Endothelial cell of umbilical vein (primary cell): ENCODE data around the gene ZNF844. TPM values are rescaled to one million over a fixed set of nuclear protein-coding genes. Genes with fewer than 3 reads are reported as not detected.

ENCODE experiments used
- BruUV-seq: library from RNA; stranded (reverse); fragments of 400-500 nt; replicated peaks from 2 replicates; lab custom pipeline; 2021; lab: Mats Ljungman, UMichigan
- CTCF ChIA-PET: fragments of 300-600, 350-600 bp; sonication (Branson Sonifier 250); formaldehyde crosslinking; loops from one replicate; lab custom pipeline; 2021; ENCODE audit warnings: antibody characterized with exemption, inconsistent platforms; lab: Charles Lee
- POLR2A ChIA-PET: fragments of 300-600, 350-600 bp; sonication (Branson Sonifier 250); formaldehyde crosslinking; loops from one replicate; lab custom pipeline; 2021; ENCODE audit warnings: antibody characterized with exemption, inconsistent platforms; lab: Charles Lee
- DNase-seq: peaks from one replicate; pipeline ENCODE4 v3.0.0-alpha.2; 2011; ENCODE audit warnings: low read depth, low spot score
- FAIRE-seq: peaks from 2 replicates; lab custom pipeline; 2011; peaks lifted over from hg19 to GRCh38; lab: Jason Lieb, UNC
- H2AFZ ChIP-seq: 2 replicates; pipeline ENCODE4 v1.6.0; 2012; ENCODE audit warnings: low read depth, low read length, control low read depth, inconsistent platforms
- H3K27ac ChIP-seq: 2 replicates; pipeline ENCODE4 v1.5.1; 2011; ENCODE audit warnings: low read depth, mild to moderate bottlenecking, control low read depth, low read length, moderate library complexity; ENCODE audit not compliant: insufficient read depth
- H3K27me3 ChIP-seq, 2 experiments: 2 replicates each; pipeline versions ENCODE4 v1.6.0 to v1.6.1; 2011; ENCODE audit warnings: low read length in 2 of 2, mixed read lengths in 1 of 2; ENCODE audit not compliant: control insufficient read depth in 2 of 2, insufficient read depth in 2 of 2
- H3K36me3 ChIP-seq, 2 experiments: 2 replicates in 1 of 2; 3 replicates in 1 of 2; pipeline ENCODE4 v1.5.1; 2011; ENCODE audit warnings: low read length in 2 of 2, mild to moderate bottlenecking in 1 of 2, moderate library complexity in 1 of 2; ENCODE audit not compliant: control insufficient read depth in 2 of 2, insufficient read depth in 2 of 2; ENCODE audit errors: extremely low read depth in 1 of 2
- H3K4me1 ChIP-seq: 3 replicates; pipeline ENCODE4 v1.5.1; 2011; ENCODE audit warnings: mild to moderate bottlenecking, low read length; ENCODE audit not compliant: control insufficient read depth, insufficient read depth; ENCODE audit errors: extremely low read depth
- H3K4me2 ChIP-seq: 2 replicates; pipeline ENCODE4 v1.6.1; 2011; ENCODE audit warnings: low read length, control low read depth, mixed read lengths; ENCODE audit not compliant: insufficient read depth
- H3K4me3 ChIP-seq, 3 experiments: fragments of 200-600 bp in 1 of 3; sonication (generic), shearing (Covaris generic) in 1 of 3; replicated peaks in 1 of 3; 2 replicates each; pipeline ENCODE4 v1.5.1; 2011 to 2016; ENCODE audit warnings: control low read depth in 3 of 3, low read length in 3 of 3, mild to moderate bottlenecking in 2 of 3, inconsistent platforms in 1 of 3, low read depth in 1 of 3, moderate library complexity in 1 of 3; ENCODE audit not compliant: insufficient read depth in 1 of 3
- H3K79me2 ChIP-seq: 2 replicates; pipeline ENCODE4 v1.6.0; 2012; ENCODE audit warnings: low read length, inconsistent platforms; ENCODE audit not compliant: control insufficient read depth, insufficient read depth
- H3K9ac ChIP-seq: replicated peaks from 2 replicates; pipeline ENCODE3; 2011; ENCODE audit warnings: low read length, control low read depth; ENCODE audit not compliant: insufficient read depth; ENCODE audit errors: extremely low read depth
- H3K9me1 ChIP-seq: replicated peaks from 3 replicates; pipeline ENCODE4 v1.6.0; 2011; ENCODE audit warnings: mild to moderate bottlenecking, low read length; ENCODE audit not compliant: control insufficient read depth, insufficient read depth; ENCODE audit errors: extremely low read depth
- H3K9me3 ChIP-seq: replicated peaks from 2 replicates; pipeline ENCODE4 v1.5.1; 2012; ENCODE audit warnings: low read length, inconsistent platforms; ENCODE audit not compliant: control insufficient read depth, insufficient read depth
- H4K20me1 ChIP-seq: replicated peaks from 2 replicates; pipeline ENCODE3; 2011; ENCODE audit warnings: mild to moderate bottlenecking, low read length; ENCODE audit not compliant: control insufficient read depth, insufficient read depth; ENCODE audit errors: extremely low read depth
- CTCF ChIP-seq, 2 donors: IDR thresholded peaks; 1 replicate in 1 of 2; 2 replicates in 1 of 2; pipeline ENCODE4 v1.5.1; 2011; ENCODE audit warnings: low read length in 2 of 2, mild to moderate bottlenecking in 2 of 2, moderate library complexity in 2 of 2, control low read depth in 1 of 2, inconsistent platforms in 1 of 2, low read depth in 1 of 2; ENCODE audit not compliant: insufficient read depth in 1 of 2; ENCODE audit errors: extremely low read depth in 1 of 2
- EZH2 ChIP-seq: IDR thresholded peaks from 2 replicates; pipeline ENCODE4 v1.6.1; 2012; ENCODE audit warnings: borderline replicate concordance, low read depth, mild to moderate bottlenecking, moderate library complexity, low read length, inconsistent platforms; ENCODE audit not compliant: severe bottlenecking
- FOS ChIP-seq: IDR thresholded peaks from 2 replicates; pipeline ENCODE4 v1.6.1; 2011; ENCODE audit warnings: mild to moderate bottlenecking, low read length, moderate library complexity, borderline replicate concordance; ENCODE audit not compliant: insufficient read depth
- GATA2 ChIP-seq: IDR thresholded peaks from 2 replicates; pipeline ENCODE4 v1.7.0; 2011; ENCODE audit warnings: low read depth, mild to moderate bottlenecking, moderate library complexity, mixed read lengths, low read length; ENCODE audit not compliant: insufficient read length, insufficient read depth
- JUN ChIP-seq: IDR thresholded peaks from 2 replicates; pipeline ENCODE4 v1.6.1; 2011; ENCODE audit warnings: borderline replicate concordance, low read depth; ENCODE audit not compliant: insufficient read length, insufficient read depth
- MYC ChIP-seq: IDR thresholded peaks from one replicate; pipeline ENCODE4 v1.6.1; 2011; ENCODE audit warnings: mild to moderate bottlenecking, low read depth, low read length
- POLR2A ChIP-seq: IDR thresholded peaks from 2 replicates; pipeline ENCODE4 v1.6.1; 2012; ENCODE audit warnings: low read depth, mild to moderate bottlenecking, control low read depth, low read length
- POLR2AphosphoS5 ChIP-seq: IDR thresholded peaks from 2 replicates; pipeline ENCODE4 v1.6.1; 2012; ENCODE audit warnings: low read depth, mild to moderate bottlenecking, control low read depth, low read length, moderate library complexity; ENCODE audit not compliant: insufficient read depth
- dilution Hi-C: fragments of 300-500 bp; cut with MboI; formaldehyde crosslinking; loops from one replicate; pipeline ENCODE4 v1.15.0; 2019; ENCODE audit warnings: low sequenced_read_pairs; ENCODE audit not compliant: extremely low pct_ligation_motif_present
- intact Hi-C: fragments of 100-400 bp; cut with micrococcal nuclease; formaldehyde crosslinking; loops from one replicate; pipeline ENCODE4 v1.10.0; 2022
- polyA plus RNA-seq, 4 experiments: library from polyadenylated mRNA; depleted of rRNA in 3 of 4; stranded (reverse) in 3 of 4; unstranded in 1 of 4; fragments of >200 nt; gene quantifications; 2 replicates each; pipeline versions ENCODE4 v1.2.1 to v1.2.3, GENCODE V29; 2011 to 2012; ENCODE audit warnings: missing spikeins in 1 of 4
- total RNA-seq: library from RNA; stranded (reverse); gene quantifications from 2 replicates; pipeline ENCODE4 v1.2.3, GENCODE V29; 2021
- TF ChIP-seq, protein P1 (sequence below): IDR thresholded peaks from 2 replicates; pipeline ENCODE4 v1.6.1; 2011; ENCODE audit not compliant: insufficient read depth, insufficient read length

Gene ZNF844
- total and polyA plus RNA-seq, 2 donors (not counting 3 experiments of a cell fraction or from before 2014, with no cell fraction given): 0.90 to 3.8 TPM

- Histone ChIP-seq H3K9me1 (no peaks in the 10 kb centered on the region), H3K4me1 (peaks cover 10% of the 10 kb centered on the region), H3K36me3 (no peaks in the 10 kb centered on the region), H3K9ac (no peak overlapping the region), H3K79me2 (no peaks in the 10 kb centered on the region), H3K4me2 (no peak overlapping the region), H3K4me3 (no peak overlapping the region), H3K27ac (no peak overlapping the region), H2AFZ (no peak overlapping the region), H3K27me3 (no peaks in the 10 kb centered on the region), H3K9me3 (no peaks in the 10 kb centered on the region), H4K20me1 (no peaks in the 10 kb centered on the region)
- TF ChIP-seq CTCF (IDR thresholded peaks at IDR 0.05; ENCODE audit: extremely low read depth in 1 of 2, insufficient read depth in 1 of 2, low read depth in 1 of 2, low read length in 2 of 2) (no peak), JUN (no peak), POLR2A (no peak), POLR2AphosphoS5 (no peak), FOS (no peak), EZH2 (no peak), MYC (no peak), GATA2 (no peak)
- TF ChIP-seq, protein P1, sequence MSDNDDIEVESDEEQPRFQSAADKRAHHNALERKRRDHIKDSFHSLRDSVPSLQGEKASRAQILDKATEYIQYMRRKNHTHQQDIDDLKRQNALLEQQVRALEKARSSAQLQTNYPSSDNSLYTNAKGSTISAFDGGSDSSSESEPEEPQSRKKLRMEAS: no peak
- intact Hi-C loops (no loop called here), dilution Hi-C loops (no loop called here)
- ChIA-PET POLR2A (no interaction called here), CTCF (interaction anchor here (1.5 kb wide), 1 partner anchor 132 kb away, joined by 4 read pairs; no protein-coding TSS in a partner anchor)
- FAIRE-seq: no peak
- no peak for DNase-seq
- BruUV-seq: no TSS peak
These were observed 8.7 kb upstream of the ZNF844 start for GRCh38 chr19:12055784-12056183.
